Measurements from ENCODE around the gene ZNF787. TPM values are rescaled to one million over a fixed set of nuclear protein-coding genes. Genes with fewer than 3 reads are reported as not detected.

The ZNF787 gene
- total and polyA plus RNA-seq, 2 donors (not counting 3 experiments of a cell fraction or from before 2014, with no cell fraction given), result 11.6 to 32.7 TPM

DNA sequence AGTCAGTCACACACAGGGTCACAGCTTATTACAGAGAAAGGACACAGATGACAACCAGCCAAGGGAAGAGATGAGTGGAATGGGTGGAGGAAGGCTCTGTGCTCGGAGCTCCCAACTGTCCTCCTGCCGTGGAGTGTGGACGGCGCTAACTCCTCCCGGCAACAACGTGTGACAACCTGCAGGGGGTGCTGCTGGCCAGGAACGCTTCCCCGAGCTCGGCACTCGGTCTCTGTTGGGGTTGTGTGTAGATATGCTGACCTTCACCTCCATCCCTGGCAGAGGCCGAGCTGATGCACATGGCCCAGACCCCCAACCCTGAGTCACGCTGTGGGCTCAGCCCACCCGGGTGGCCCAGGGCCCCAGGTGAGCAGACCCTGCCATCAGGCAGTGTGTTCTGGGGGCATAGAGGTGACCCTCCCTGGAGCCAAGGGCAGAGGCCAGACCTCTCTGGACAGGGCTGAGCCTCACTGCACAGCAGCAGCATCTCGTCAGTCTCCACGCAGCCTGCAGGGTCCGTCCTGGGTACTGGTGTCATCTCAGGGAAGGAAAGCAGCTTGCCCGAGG, 34.1 kb upstream of the ZNF787 start:
- no peaks in the 10 kb centered on the region for H3K27me3 ChIP-seq (ENCODE audit: control insufficient read depth in 2 of 2, insufficient read depth in 2 of 2, low read length in 2 of 2)
- H3K27ac ChIP-seq (ENCODE audit: insufficient read depth, low read depth, low read length), result no peak overlapping the region
- H3K4me3 ChIP-seq (replicated peaks in 1 of 3; ENCODE audit: insufficient read depth in 1 of 3, low read depth in 1 of 3, low read length in 3 of 3), result no peak overlapping the region
- H3K36me3 ChIP-seq (ENCODE audit: control insufficient read depth in 2 of 2, extremely low read depth in 1 of 2, insufficient read depth in 2 of 2, low read length in 2 of 2), result peaks cover 0 to 22% of the 10 kb centered on the region in 2 experiments
- ChIA-PET POLR2A (no interaction called here), CTCF (interaction anchor here (1.1 to 3.1 kb wide), 7 partner anchors 15 to 178 kb away, joined by 3 to 27 read pairs (median 5); no protein-coding TSS in a partner anchor)
- FAIRE-seq, result no peak
- DNase-seq (ENCODE audit: low read depth, low spot score), result no peak
- H3K4me2 ChIP-seq (ENCODE audit: insufficient read depth, low read length), result no peak overlapping the region
- intact Hi-C loops (cut with micrococcal nuclease) (no loop called here), dilution Hi-C loops (cut with MboI; ENCODE audit: extremely low pct_ligation_motif_present, low sequenced_read_pairs) (no loop called here)
- peaks cover 10% of the 10 kb centered on the region for H3K4me1 ChIP-seq (ENCODE audit: control insufficient read depth, extremely low read depth, insufficient read depth, low read length)
- no peak overlapping the region for H2AFZ ChIP-seq (ENCODE audit: low read depth, low read length)
- H3K9me3 ChIP-seq (replicated peaks; ENCODE audit: control insufficient read depth, insufficient read depth, low read length), result no peaks in the 10 kb centered on the region
- H4K20me1 ChIP-seq (replicated peaks; ENCODE audit: control insufficient read depth, extremely low read depth, insufficient read depth, low read length), result no peaks in the 10 kb centered on the region
- H3K79me2 ChIP-seq (ENCODE audit: control insufficient read depth, insufficient read depth, low read length), result peaks cover 2% of the 10 kb centered on the region
- TF ChIP-seq, protein P1, sequence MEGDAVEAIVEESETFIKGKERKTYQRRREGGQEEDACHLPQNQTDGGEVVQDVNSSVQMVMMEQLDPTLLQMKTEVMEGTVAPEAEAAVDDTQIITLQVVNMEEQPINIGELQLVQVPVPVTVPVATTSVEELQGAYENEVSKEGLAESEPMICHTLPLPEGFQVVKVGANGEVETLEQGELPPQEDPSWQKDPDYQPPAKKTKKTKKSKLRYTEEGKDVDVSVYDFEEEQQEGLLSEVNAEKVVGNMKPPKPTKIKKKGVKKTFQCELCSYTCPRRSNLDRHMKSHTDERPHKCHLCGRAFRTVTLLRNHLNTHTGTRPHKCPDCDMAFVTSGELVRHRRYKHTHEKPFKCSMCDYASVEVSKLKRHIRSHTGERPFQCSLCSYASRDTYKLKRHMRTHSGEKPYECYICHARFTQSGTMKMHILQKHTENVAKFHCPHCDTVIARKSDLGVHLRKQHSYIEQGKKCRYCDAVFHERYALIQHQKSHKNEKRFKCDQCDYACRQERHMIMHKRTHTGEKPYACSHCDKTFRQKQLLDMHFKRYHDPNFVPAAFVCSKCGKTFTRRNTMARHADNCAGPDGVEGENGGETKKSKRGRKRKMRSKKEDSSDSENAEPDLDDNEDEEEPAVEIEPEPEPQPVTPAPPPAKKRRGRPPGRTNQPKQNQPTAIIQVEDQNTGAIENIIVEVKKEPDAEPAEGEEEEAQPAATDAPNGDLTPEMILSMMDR (IDR thresholded peaks at IDR 0.05; ENCODE audit: extremely low read depth in 1 of 2, insufficient read depth in 1 of 2, low read depth in 1 of 2, low read length in 2 of 2), result peak; percentile 24 to 40
- TF ChIP-seq, protein P2, sequence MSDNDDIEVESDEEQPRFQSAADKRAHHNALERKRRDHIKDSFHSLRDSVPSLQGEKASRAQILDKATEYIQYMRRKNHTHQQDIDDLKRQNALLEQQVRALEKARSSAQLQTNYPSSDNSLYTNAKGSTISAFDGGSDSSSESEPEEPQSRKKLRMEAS (IDR thresholded peaks at IDR 0.05; ENCODE audit: insufficient read depth, insufficient read length), result no peak
- BruUV-seq (replicated peaks), result no TSS peak
- H3K9me1 ChIP-seq (replicated peaks; ENCODE audit: control insufficient read depth, extremely low read depth, insufficient read depth, low read length), result no peaks in the 10 kb centered on the region
- H3K9ac ChIP-seq (replicated peaks; ENCODE audit: extremely low read depth, insufficient read depth, low read length), result no peak overlapping the region

DNA sequence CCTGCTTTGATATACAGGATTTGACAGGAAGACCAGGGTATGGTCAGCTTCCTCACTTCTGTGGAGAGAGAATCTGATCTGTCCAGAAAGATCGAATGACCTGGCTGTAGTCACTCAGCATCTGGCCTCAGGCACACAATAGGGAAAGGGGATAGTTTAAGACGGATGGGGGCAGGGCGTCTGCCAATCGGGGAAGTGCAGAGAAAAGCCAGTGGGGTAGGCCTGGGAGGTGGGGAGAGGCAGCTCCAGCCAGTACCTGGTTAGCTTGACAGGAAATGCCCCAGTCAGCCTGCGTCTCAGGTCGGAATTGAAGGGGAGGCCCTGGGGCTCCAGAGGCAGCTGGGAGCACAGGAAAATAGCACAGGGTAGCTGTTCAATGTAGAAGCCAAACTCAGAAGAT, 32.4 kb upstream of the ZNF787 start:
- H4K20me1 ChIP-seq (replicated peaks; ENCODE audit: control insufficient read depth, extremely low read depth, insufficient read depth, low read length), result no peaks in the 10 kb centered on the region
- peaks cover 0 to 14% of the 10 kb centered on the region in 2 experiments for H3K36me3 ChIP-seq (ENCODE audit: control insufficient read depth in 2 of 2, extremely low read depth in 1 of 2, insufficient read depth in 2 of 2, low read length in 2 of 2)
- DNase-seq (ENCODE audit: low read depth, low spot score), result peak; percentile 25
- no peak overlapping the region for H3K4me2 ChIP-seq (ENCODE audit: insufficient read depth, low read length)
- intact Hi-C loops (cut with micrococcal nuclease), result loop anchor here (1.0 to 2.0 kb wide), 3 partner anchors 12 to 413 kb away; partner anchors contain the start of genes ZNF444, ZNF470 and ZNF787
- no peaks in the 10 kb centered on the region for H3K9me3 ChIP-seq (replicated peaks; ENCODE audit: control insufficient read depth, insufficient read depth, low read length)
- peaks cover 10% of the 10 kb centered on the region for H3K4me1 ChIP-seq (ENCODE audit: control insufficient read depth, extremely low read depth, insufficient read depth, low read length)
- ChIA-PET POLR2A (interaction anchor here (1.6 kb wide), 1 partner anchor 13 kb away, joined by 3 read pairs; the partner anchor contains the start of gene ZNF444), CTCF (interaction anchor here (1.6 to 3.1 kb wide), 4 partner anchors 16 to 180 kb away, joined by 5 to 27 read pairs (median 8); no protein-coding TSS in a partner anchor)
- FAIRE-seq, result no peak
- dilution Hi-C loops (cut with MboI; ENCODE audit: extremely low pct_ligation_motif_present, low sequenced_read_pairs), result no loop called here
- H3K9me1 ChIP-seq (replicated peaks; ENCODE audit: control insufficient read depth, extremely low read depth, insufficient read depth, low read length), result no peaks in the 10 kb centered on the region
- H3K27ac ChIP-seq (ENCODE audit: insufficient read depth, low read depth, low read length), result no peak overlapping the region
- H3K79me2 ChIP-seq (ENCODE audit: control insufficient read depth, insufficient read depth, low read length), result peaks cover 4% of the 10 kb centered on the region
- no peak overlapping the region for H3K9ac ChIP-seq (replicated peaks; ENCODE audit: extremely low read depth, insufficient read depth, low read length)
- no peaks in the 10 kb centered on the region for H3K27me3 ChIP-seq (ENCODE audit: control insufficient read depth in 2 of 2, insufficient read depth in 2 of 2, low read length in 2 of 2)
- H2AFZ ChIP-seq (ENCODE audit: low read depth, low read length), result no peak overlapping the region
- TF ChIP-seq, protein P1 (IDR thresholded peaks at IDR 0.05; ENCODE audit: extremely low read depth in 1 of 2, insufficient read depth in 1 of 2, low read depth in 1 of 2, low read length in 2 of 2), result no peak
- no peak for TF ChIP-seq JUN (IDR thresholded peaks at IDR 0.05; ENCODE audit: borderline replicate concordance, insufficient read depth, insufficient read length, low read depth)
- TF ChIP-seq, protein P2 (IDR thresholded peaks at IDR 0.05; ENCODE audit: insufficient read depth, insufficient read length), result no peak
- TF ChIP-seq FOS (IDR thresholded peaks at IDR 0.05; ENCODE audit: borderline replicate concordance, insufficient read depth, low read length), result no peak
- TF ChIP-seq POLR2A (IDR thresholded peaks at IDR 0.05; ENCODE audit: low read depth, low read length), result no peak
- no peak for TF ChIP-seq MYC (IDR thresholded peaks at IDR 0.05; ENCODE audit: low read depth, low read length)
- no peak for TF ChIP-seq POLR2AphosphoS5 (IDR thresholded peaks at IDR 0.05; ENCODE audit: insufficient read depth, low read depth, low read length)
- no peak for TF ChIP-seq EZH2 (IDR thresholded peaks at IDR 0.05; ENCODE audit: borderline replicate concordance, low read depth, low read length, severe bottlenecking)
- TF ChIP-seq GATA2 (IDR thresholded peaks at IDR 0.05; ENCODE audit: insufficient read depth, insufficient read length, low read depth, low read length), result no peak
- no peak overlapping the region for H3K4me3 ChIP-seq (replicated peaks in 1 of 3; ENCODE audit: insufficient read depth in 1 of 3, low read depth in 1 of 3, low read length in 3 of 3)
- no TSS peak for BruUV-seq (replicated peaks)

Measured in endothelial cell of umbilical vein (primary cell).